ENCODE measurements around the gene EEF1A2. TPM values are rescaled to one million over a fixed set of nuclear protein-coding genes. Genes with fewer than 3 reads are reported as not detected.

EEF1A2 gene
- total RNA-seq, 4 donors from 2014 or later: 2.1 to 4.7 (median 2.8) TPM; not detected in 1

DNA sequence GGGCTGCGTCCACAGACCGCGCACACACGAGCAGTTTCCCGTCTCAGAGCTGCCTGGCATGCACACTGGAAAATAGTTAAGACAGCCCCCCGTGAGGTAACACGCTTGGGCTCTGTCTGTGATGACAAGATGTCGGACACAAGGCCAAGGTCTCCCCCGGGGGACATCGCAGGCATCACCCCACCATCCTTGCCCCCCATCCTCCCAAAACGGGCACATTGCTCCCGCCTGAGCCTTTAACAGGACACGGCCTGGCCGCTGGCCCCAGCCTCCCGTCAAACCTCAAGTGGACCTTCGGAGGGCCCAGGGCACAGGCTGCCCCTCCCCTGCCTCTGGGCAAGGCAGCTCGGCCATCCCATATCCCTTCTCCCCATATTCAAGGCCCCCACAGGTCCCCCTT lies 32.0 kb downstream of the EEF1A2 start:
- DNase-seq (ENCODE audit: low spot score) (no peak), ATAC-seq (ENCODE audit: low FRiP score) (no peak)
- TF ChIP-seq CTCF (IDR thresholded peaks at IDR 0.05): no peak

DNA sequence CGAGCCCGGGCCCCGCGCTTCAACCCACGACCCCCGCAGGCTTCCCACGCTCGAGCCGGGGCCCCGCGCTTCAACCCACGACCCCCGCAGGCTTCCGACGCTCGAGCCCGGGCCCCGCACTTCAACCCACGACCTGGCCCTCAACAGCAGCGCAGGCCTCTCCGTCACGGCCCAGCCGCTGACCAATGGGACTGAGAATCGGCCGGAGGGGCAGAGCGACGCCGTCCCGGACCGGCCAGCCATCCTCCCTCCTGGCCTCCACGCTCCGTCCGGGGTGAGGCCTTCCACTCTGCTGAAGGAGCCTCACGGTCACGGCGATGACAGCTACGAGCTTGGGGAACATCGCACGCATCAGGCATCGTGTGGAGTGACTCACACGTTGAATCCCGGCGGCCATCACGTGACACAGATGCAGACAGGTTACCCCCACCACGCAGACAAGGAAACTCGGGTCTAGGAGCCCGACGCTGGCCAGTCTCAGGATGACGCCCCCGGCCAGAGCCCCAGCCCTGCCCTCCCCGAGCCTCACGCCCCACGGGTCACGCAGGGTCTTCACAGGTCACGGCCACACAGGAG lies 32.5 kb downstream of the EEF1A2 start:
- no peak for TF ChIP-seq CTCF (IDR thresholded peaks at IDR 0.05)
- no peak for ATAC-seq (ENCODE audit: low FRiP score)
- no peak for DNase-seq (ENCODE audit: low spot score)

GRCh38 chr20:63465380-63466249 lies 33.3 kb downstream of the EEF1A2 start:
- ATAC-seq (ENCODE audit: low FRiP score) (no peak), DNase-seq (ENCODE audit: low spot score) (no peak)
- TF ChIP-seq CTCF (IDR thresholded peaks at IDR 0.05): no peak

DNA sequence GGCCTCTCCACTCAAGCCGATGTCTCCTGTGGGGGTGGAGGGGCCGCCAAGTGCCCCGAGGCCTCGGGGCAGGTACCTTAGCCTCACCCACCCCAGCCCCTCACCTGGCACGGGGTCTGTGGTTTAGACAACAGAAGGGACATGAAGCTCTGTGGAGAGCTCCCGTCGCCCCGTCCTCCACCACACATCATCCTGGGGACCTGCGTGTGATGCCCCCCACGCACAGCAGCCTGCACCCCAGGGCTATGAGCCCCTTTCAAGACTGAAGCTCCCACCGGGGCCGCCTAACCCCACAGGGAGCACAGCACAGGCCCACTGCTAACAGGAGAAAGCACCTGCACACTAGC lies 34.6 kb downstream of the EEF1A2 start:
- DNase-seq (ENCODE audit: low spot score): no peak
- TF ChIP-seq CTCF (IDR thresholded peaks at IDR 0.05): no peak
- no peak for ATAC-seq (ENCODE audit: low FRiP score)

GRCh38 chr20:63463400-63464288 lies 35.2 kb downstream of the EEF1A2 start:
- no peak for TF ChIP-seq CTCF (IDR thresholded peaks at IDR 0.05)
- no peak for ATAC-seq (ENCODE audit: low FRiP score)
- no peak for DNase-seq (ENCODE audit: low spot score)

DNA sequence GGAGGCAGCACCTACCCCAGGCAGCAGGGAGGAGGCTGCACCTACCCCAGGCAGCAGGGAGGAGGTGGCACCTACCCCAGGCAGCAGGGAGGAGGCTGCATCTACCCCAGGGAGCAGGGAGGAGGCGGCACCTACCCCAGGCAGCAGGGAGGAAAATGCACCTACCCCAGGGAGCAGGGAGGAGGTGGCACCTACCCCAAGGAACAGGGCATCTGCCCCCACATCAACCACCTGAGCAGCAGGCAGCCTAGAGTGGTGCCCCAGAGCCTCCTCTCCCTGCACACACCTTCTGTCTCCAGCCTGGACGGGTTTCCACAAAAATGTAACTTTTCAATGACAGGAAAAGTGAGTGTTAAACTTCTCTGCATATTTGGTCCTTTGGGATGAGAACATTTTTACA lies 36.6 kb downstream of the EEF1A2 start:
- TF ChIP-seq CTCF (IDR thresholded peaks at IDR 0.05): no peak
- DNase-seq (ENCODE audit: low spot score): no peak
- no peak for ATAC-seq (ENCODE audit: low FRiP score)
